Testis (tissue), 2 donors: ENCODE results near the gene NTM.

Experiments
- POLR2A ChIP-seq: fragments of 450-650 bp; IDR thresholded peaks from one replicate; pipeline ENCODE4 v1.6.1; 2017; ENCODE audit warnings: antibody characterized with exemption, mild to moderate bottlenecking, moderate library complexity
- TF ChIP-seq, protein P1 (sequence below), 3 experiments: fragments of 450-650 bp in 2 of 3; fragments of 200-600 bp in 1 of 3; sonication (generic) in 1 of 3; IDR thresholded peaks; one replicate each; pipeline ENCODE4 v1.5.1; 2016 to 2019; ENCODE audit warnings: antibody characterized with exemption in 3 of 3, mild to moderate bottlenecking in 2 of 3, moderate library complexity in 1 of 3

DNA sequence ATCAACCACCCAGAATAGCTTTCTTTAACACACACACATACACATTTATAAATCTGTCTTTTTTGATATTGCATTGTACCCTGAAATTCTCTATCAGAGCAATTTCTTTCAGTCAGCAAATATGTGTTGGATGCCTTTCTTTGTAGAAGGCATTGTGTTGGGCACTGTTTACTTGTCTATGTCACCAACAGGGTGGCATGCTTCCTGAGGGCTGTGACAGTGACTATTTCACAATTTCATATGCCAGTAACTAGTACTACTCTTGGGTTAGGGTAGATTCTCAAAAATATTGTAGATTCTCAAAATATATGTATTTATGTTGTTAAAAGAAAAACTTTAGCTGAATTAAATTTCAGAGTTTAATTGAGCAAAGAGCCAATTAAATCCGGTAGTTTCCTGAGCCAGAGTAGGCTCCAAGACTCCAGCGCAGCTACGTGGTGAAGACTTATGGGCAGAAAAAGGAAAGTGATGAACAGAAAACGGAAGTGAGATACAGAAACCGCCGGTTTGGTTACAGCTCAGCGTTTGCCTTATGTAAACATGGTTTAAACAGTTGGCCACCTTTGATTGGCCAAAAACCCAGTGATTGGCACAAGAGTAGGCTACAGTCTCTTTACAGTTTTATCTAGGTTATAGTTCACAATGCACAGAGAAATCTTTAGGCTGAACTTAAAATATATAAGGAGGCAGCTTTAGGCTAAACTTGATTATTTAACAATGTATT, 723.3 kb downstream of the NTM start:
- TF ChIP-seq, protein P1, sequence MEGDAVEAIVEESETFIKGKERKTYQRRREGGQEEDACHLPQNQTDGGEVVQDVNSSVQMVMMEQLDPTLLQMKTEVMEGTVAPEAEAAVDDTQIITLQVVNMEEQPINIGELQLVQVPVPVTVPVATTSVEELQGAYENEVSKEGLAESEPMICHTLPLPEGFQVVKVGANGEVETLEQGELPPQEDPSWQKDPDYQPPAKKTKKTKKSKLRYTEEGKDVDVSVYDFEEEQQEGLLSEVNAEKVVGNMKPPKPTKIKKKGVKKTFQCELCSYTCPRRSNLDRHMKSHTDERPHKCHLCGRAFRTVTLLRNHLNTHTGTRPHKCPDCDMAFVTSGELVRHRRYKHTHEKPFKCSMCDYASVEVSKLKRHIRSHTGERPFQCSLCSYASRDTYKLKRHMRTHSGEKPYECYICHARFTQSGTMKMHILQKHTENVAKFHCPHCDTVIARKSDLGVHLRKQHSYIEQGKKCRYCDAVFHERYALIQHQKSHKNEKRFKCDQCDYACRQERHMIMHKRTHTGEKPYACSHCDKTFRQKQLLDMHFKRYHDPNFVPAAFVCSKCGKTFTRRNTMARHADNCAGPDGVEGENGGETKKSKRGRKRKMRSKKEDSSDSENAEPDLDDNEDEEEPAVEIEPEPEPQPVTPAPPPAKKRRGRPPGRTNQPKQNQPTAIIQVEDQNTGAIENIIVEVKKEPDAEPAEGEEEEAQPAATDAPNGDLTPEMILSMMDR (IDR thresholded peaks at IDR 0.05), result no peak
- TF ChIP-seq POLR2A, result no peak
